Neural cell (in vitro differentiated cells): ENCODE measurements around the gene F13A1. TPM values are rescaled to one million over a fixed set of nuclear protein-coding genes. Genes with fewer than 3 reads are reported as not detected.

Source experiments
- H2AFZ ChIP-seq: fragments of 200-600, 300-800 bp; sonication (generic), shearing (Covaris generic); 2 replicates; pipeline ENCODE4 v1.6.0; 2014; ENCODE audit warnings: low read depth, mild to moderate bottlenecking, antibody characterized with exemption, low read length, moderate library complexity
- H3F3A ChIP-seq: fragments of 200-600 bp; shearing (Covaris generic); 2 replicates; pipeline ENCODE4 v1.6.1; 2016; ENCODE audit warnings: mild to moderate bottlenecking, moderate library complexity, mixed read lengths, antibody characterized with exemption, low read length; ENCODE audit not compliant: insufficient read depth, poor library complexity, severe bottlenecking
- H3K27ac ChIP-seq: fragments of 200-600, 300-800 bp; sonication (generic), shearing (Covaris generic); 2 replicates; pipeline ENCODE4 v1.5.1; 2014; ENCODE audit warnings: mild to moderate bottlenecking, low read length, moderate library complexity
- H3K27me3 ChIP-seq: fragments of 300-800, 200-600 bp; sonication (generic), shearing (Covaris generic); 2 replicates; pipeline ENCODE4 v1.6.0; 2014; ENCODE audit warnings: mild to moderate bottlenecking, low read depth, low read length, moderate library complexity; ENCODE audit not compliant: insufficient read depth
- H3K36me3 ChIP-seq: fragments of 300-800, 200-600 bp; sonication (generic), shearing (Covaris generic); 2 replicates; pipeline ENCODE4 v1.5.1; 2014; ENCODE audit warnings: mild to moderate bottlenecking, antibody characterized with exemption, low read length, moderate library complexity; ENCODE audit not compliant: insufficient read depth
- H3K4me2 ChIP-seq: fragments of 300-800, 200-600 bp; sonication (generic), shearing (Covaris generic); 2 replicates; pipeline ENCODE4 v1.6.0; 2014; ENCODE audit warnings: mild to moderate bottlenecking, low read length
- H3K4me3 ChIP-seq: fragments of 300-800, 200-600 bp; sonication (generic), shearing (Covaris generic); 2 replicates; pipeline ENCODE4 v1.5.1; 2014; ENCODE audit warnings: mild to moderate bottlenecking, low read length, moderate library complexity
- H3K79me2 ChIP-seq: fragments of 200-600 bp; shearing (Covaris generic); replicated peaks from 2 replicates; pipeline ENCODE4 v1.6.0; 2014; ENCODE audit warnings: mild to moderate bottlenecking, low read length, moderate library complexity; ENCODE audit not compliant: insufficient read depth
- H3K9ac ChIP-seq: fragments of 300-800, 200-600 bp; sonication (generic), shearing (Covaris generic); 2 replicates; pipeline ENCODE4 v1.6.1; 2016; ENCODE audit warnings: mild to moderate bottlenecking, low read length, mixed read lengths
- H3K9me2 ChIP-seq: fragments of 200-600 bp; shearing (Covaris generic); 2 replicates; pipeline ENCODE4 v1.6.1; 2016; ENCODE audit warnings: mild to moderate bottlenecking, low read length, mixed read lengths; ENCODE audit not compliant: insufficient read depth
- H3K9me3 ChIP-seq: fragments of 200-600, 300-800 bp; sonication (generic), shearing (Covaris generic); 2 replicates; pipeline ENCODE4 v1.6.1; 2016; ENCODE audit warnings: mild to moderate bottlenecking, mixed run types, low read length, moderate library complexity, mixed read lengths
- H4K20me1 ChIP-seq: fragments of 200-600 bp; shearing (Covaris generic); 2 replicates; pipeline ENCODE4 v1.6.1; 2016; ENCODE audit warnings: mild to moderate bottlenecking, mixed run types; ENCODE audit not compliant: insufficient read depth
- EP300 ChIP-seq: fragments of 450-650 bp; conservative IDR thresholded peaks from 2 replicates; pipeline ENCODE4 v1.6.1; 2014; ENCODE audit warnings: antibody characterized with exemption, mild to moderate bottlenecking, moderate library complexity; ENCODE audit not compliant: poor library complexity, severe bottlenecking
- EZH2 ChIP-seq: fragments of 200-600, 300-800 bp; shearing (Covaris generic), sonication (generic); IDR thresholded peaks from 2 replicates; pipeline ENCODE4 v1.6.1; 2014; ENCODE audit warnings: antibody characterized with exemption, low read length, borderline replicate concordance, mild to moderate bottlenecking; ENCODE audit not compliant: insufficient read depth, poor library complexity, severe bottlenecking
- MXI1 ChIP-seq: fragments of 450-650 bp; conservative IDR thresholded peaks from 2 replicates; pipeline ENCODE4 v1.6.1; 2014; ENCODE audit warnings: antibody characterized with exemption, mild to moderate bottlenecking; ENCODE audit not compliant: poor library complexity, severe bottlenecking
- POLR2AphosphoS5 ChIP-seq: IDR thresholded peaks from 2 replicates; pipeline ENCODE4 v1.6.1; 2012
- RAD21 ChIP-seq: fragments of 450-650 bp; conservative IDR thresholded peaks from 2 replicates; pipeline ENCODE4 v1.6.1; 2014; ENCODE audit warnings: antibody characterized with exemption, mild to moderate bottlenecking, moderate library complexity
- REST ChIP-seq: IDR thresholded peaks from 2 replicates; pipeline ENCODE4 v1.6.1; 2012; ENCODE audit warnings: borderline replicate concordance
- SMC3 ChIP-seq: fragments of 450-650 bp; conservative IDR thresholded peaks from 2 replicates; pipeline ENCODE4 v1.6.1; 2014; ENCODE audit warnings: antibody characterized with exemption, mild to moderate bottlenecking, moderate library complexity; ENCODE audit not compliant: poor library complexity
- TAF1 ChIP-seq: IDR thresholded peaks from 2 replicates; pipeline ENCODE4 v1.6.1; 2012; ENCODE audit warnings: low read depth
- polyA plus RNA-seq: library from polyadenylated mRNA; depleted of rRNA; stranded (reverse); fragments of >200 nt; gene quantifications from 2 replicates; pipeline ENCODE4 v1.2.3, GENCODE V29; 2014
- TF ChIP-seq, protein P1 (sequence below): fragments of 450-650 bp; IDR thresholded peaks from 2 replicates; pipeline ENCODE4 v1.5.1; 2014; ENCODE audit warnings: antibody characterized with exemption, mild to moderate bottlenecking, moderate library complexity; ENCODE audit not compliant: poor library complexity, severe bottlenecking

Gene F13A1
- polyA plus RNA-seq, 1 donor from 2014 or later: not detected

DNA sequence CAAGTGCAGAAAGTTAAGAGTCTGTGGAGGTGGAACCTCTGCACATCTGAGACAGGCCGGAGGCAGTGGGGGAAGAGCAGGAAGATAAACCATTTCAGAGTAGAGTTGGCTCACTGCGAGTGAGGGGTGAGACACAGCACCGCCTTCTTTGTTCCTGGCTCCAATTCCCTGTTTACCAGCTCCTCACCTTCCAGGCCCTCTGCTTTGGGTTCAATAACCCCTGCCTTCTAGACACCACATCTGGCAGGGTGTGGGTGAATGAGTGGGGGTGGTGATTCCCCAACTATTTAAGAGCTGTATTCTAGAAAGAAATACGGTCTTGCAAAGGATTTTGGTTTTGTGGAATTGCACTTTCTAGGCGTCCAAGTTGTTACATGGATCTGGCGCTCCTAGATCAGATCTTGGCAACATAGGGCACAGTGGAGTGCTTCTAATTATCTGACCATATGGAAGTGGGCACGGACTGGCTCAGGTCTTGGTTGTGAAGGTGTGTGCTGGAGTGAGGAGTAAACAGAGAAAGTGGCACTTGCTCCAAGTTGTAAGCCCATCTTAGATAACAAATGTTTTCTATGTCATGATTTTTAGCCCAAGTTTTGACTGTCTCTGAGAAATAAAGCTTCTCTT is 172.2 kb downstream of the F13A1 start:
- H3K9ac ChIP-seq: no peak overlapping the region

GRCh38 chr6:6131492-6132109 is 188.9 kb downstream of the F13A1 start:
- no peak overlapping the region for H3K27ac ChIP-seq
- H4K20me1 ChIP-seq: no peaks in the 10 kb centered on the region
- no peak overlapping the region for H3K4me2 ChIP-seq
- H3K79me2 ChIP-seq: no peaks in the 10 kb centered on the region
- no peak overlapping the region for H3K9ac ChIP-seq
- TF ChIP-seq, protein P1, sequence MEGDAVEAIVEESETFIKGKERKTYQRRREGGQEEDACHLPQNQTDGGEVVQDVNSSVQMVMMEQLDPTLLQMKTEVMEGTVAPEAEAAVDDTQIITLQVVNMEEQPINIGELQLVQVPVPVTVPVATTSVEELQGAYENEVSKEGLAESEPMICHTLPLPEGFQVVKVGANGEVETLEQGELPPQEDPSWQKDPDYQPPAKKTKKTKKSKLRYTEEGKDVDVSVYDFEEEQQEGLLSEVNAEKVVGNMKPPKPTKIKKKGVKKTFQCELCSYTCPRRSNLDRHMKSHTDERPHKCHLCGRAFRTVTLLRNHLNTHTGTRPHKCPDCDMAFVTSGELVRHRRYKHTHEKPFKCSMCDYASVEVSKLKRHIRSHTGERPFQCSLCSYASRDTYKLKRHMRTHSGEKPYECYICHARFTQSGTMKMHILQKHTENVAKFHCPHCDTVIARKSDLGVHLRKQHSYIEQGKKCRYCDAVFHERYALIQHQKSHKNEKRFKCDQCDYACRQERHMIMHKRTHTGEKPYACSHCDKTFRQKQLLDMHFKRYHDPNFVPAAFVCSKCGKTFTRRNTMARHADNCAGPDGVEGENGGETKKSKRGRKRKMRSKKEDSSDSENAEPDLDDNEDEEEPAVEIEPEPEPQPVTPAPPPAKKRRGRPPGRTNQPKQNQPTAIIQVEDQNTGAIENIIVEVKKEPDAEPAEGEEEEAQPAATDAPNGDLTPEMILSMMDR: peak; percentile 20
- no peak for TF ChIP-seq EP300
- H3K4me3 ChIP-seq: no peak overlapping the region
- H2AFZ ChIP-seq: no peak overlapping the region
- H3K36me3 ChIP-seq: no peaks in the 10 kb centered on the region
- no peaks in the 10 kb centered on the region for H3K9me2 ChIP-seq
- no peaks in the 10 kb centered on the region for H3K9me3 ChIP-seq
- H3K27me3 ChIP-seq: no peaks in the 10 kb centered on the region
- H3F3A ChIP-seq: no peaks in the 10 kb centered on the region

More for the DNA sequence above, 172.2 kb downstream of the F13A1 start:
- H3K27me3 ChIP-seq: no peaks in the 10 kb centered on the region
- no peaks in the 10 kb centered on the region for H4K20me1 ChIP-seq
- no peak overlapping the region for H3K27ac ChIP-seq
- no peak overlapping the region for H3K4me2 ChIP-seq
- H3K9me2 ChIP-seq: no peaks in the 10 kb centered on the region
- no peaks in the 10 kb centered on the region for H3K79me2 ChIP-seq
- peaks cover 2% of the 10 kb centered on the region for H3K9me3 ChIP-seq
- TF ChIP-seq EZH2 (no peak), MXI1 (no peak), POLR2AphosphoS5 (no peak), RAD21 (no peak), TAF1 (no peak), SMC3 (no peak), REST (no peak), EP300 (no peak)
- TF ChIP-seq, protein P1: no peak
- no peaks in the 10 kb centered on the region for H3F3A ChIP-seq
- no peak overlapping the region for H3K4me3 ChIP-seq
- H2AFZ ChIP-seq: no peak overlapping the region
- H3K36me3 ChIP-seq: no peaks in the 10 kb centered on the region
